OCI-LY7 (cell line): Measurements from ENCODE around the gene GLG1.

Experiments
- CTCF ChIP-seq: fragments of 200-600 bp; sonication (generic); conservative IDR thresholded peaks from 2 replicates; pipeline ENCODE4 v1.5.1; 2014; ENCODE audit warnings: mild to moderate bottlenecking, antibody characterized with exemption, low read length, moderate library complexity, mixed read lengths
- EZH2phosphoT487 ChIP-seq: fragments of 200-600 bp; sonication (generic); IDR thresholded peaks from 2 replicates; pipeline ENCODE4 v1.6.1; 2018; ENCODE audit warnings: low read depth, borderline replicate concordance, mild to moderate bottlenecking, mixed run types, antibody characterized with exemption, low read length, moderate library complexity, mixed read lengths

- TF ChIP-seq CTCF (no peak), EZH2phosphoT487 (no peak)
These were observed 47.7 kb upstream of the GLG1 start for GRCh38 chr16:74654536-74655050.
